Peyer's patch (tissue), 4 donors: ENCODE measurements around the gene IL10RB.

Source experiments
- CTCF ChIP-seq, 6 experiments: fragments of 450-650 bp in 4 of 6; fragments of 200-600 bp in 2 of 6; sonication (generic) in 1 of 6; IDR thresholded peaks; one replicate each; pipeline ENCODE4 v1.5.1; 2017 to 2019; ENCODE audit warnings: antibody characterized with exemption in 6 of 6, mild to moderate bottlenecking in 3 of 6, moderate library complexity in 1 of 6
- POLR2A ChIP-seq, 2 donors: fragments of 450-650 bp; IDR thresholded peaks; one replicate each; pipeline ENCODE4 v1.5.1; 2017; ENCODE audit warnings: antibody characterized with exemption in 2 of 2, mild to moderate bottlenecking in 2 of 2, moderate library complexity in 2 of 2

- TF ChIP-seq POLR2A (IDR thresholded peaks at IDR 0.05): no peak
- TF ChIP-seq CTCF (IDR thresholded peaks at IDR 0.05): no peak
Measured at GRCh38 chr21:33327326-33327725, 61.2 kb downstream of the IL10RB start.
